Stimulated activated CD8-positive, alpha-beta memory T cell treated with anti-CD3 and anti-CD28 coated beads, Interleukin-12 subunit alpha, Interleukin-12 subunit beta, amount 100 ng/mL, for 24 hours (primary cell): ENCODE measurements around the gene SEC22C.
"Not testable (repeated sequence)": the region's sequence is repeated elsewhere in the genome, so short reads cannot be mapped to it uniquely, and the experiment has no call there.

Experiments used
- DNase-seq: peaks from one replicate; pipeline ENCODE4 v3.0.0-alpha.2; 2020; ENCODE audit errors: extremely low read depth

Gene SEC22C

GRCh38 chr3:42581709-42582473 is at the start of gene SEC22C:
Gene SEC22C (minus strand): TSS chr3:42581967. CDS start chr3:42569046, 12,921 bp downstream.
- DNase-seq = peak; percentile 94

GRCh38 chr3:42613462-42613861 is 31.7 kb upstream of the SEC22C start:
- no peak for DNase-seq

GRCh38 chr3:42612928-42613327 is 31.2 kb upstream of the SEC22C start:
- DNase-seq = no peak

- DNase-seq = no peak
These were observed 30.4 kb upstream of the SEC22C start for GRCh38 chr3:42612217-42612616.

- DNase-seq = no peak
These were observed 29.2 kb upstream of the SEC22C start for GRCh38 chr3:42610976-42611375.

GRCh38 chr3:42608581-42608980 is 26.8 kb upstream of the SEC22C start:
- DNase-seq = no peak

GRCh38 chr3:42605546-42606173 is 23.9 kb upstream of the SEC22C start:
- no peak for DNase-seq

- no peak for DNase-seq
These were observed 21.2 kb upstream of the SEC22C start for GRCh38 chr3:42602961-42603360.

GRCh38 chr3:42601896-42602581 is 20.3 kb upstream of the SEC22C start:
- DNase-seq = no peak

GRCh38 chr3:42600958-42601675 is 19.4 kb upstream of the SEC22C start:
- peak; percentile 20 for DNase-seq

GRCh38 chr3:42600111-42600957 is 18.6 kb upstream of the SEC22C start, which contains the start of gene NKTR:
Gene NKTR (plus strand): TSS chr3:42600686. CDS start chr3:42601007, 321 bp downstream.
- DNase-seq = peak; percentile 95

- DNase-seq = not testable (repeated sequence)
These were observed 15.3 kb upstream of the SEC22C start for GRCh38 chr3:42597098-42597497.

- no peak for DNase-seq
These were observed 13.9 kb upstream of the SEC22C start for GRCh38 chr3:42595682-42596081.

- no peak for DNase-seq
These were observed 11.9 kb upstream of the SEC22C start for GRCh38 chr3:42593635-42594034.

- DNase-seq = no peak
These were observed 10.0 kb upstream of the SEC22C start for GRCh38 chr3:42591811-42592210.

- no peak for DNase-seq
These were observed 9.4 kb upstream of the SEC22C start for GRCh38 chr3:42590989-42591756.

- DNase-seq = no peak
These were observed 7.8 kb upstream of the SEC22C start for GRCh38 chr3:42589382-42590109.

- DNase-seq = no peak
These were observed 6.9 kb upstream of the SEC22C start for GRCh38 chr3:42588625-42589024.

- DNase-seq = no peak
These were observed 805 bp upstream of the SEC22C start for GRCh38 chr3:42582474-42583070.
